A204.1 (cell line): ENCODE data around the gene ZMYND15.

Source experiments
- FAIRE-seq: peaks from 2 replicates; lab custom pipeline; 2012; peaks lifted over from hg19 to GRCh38; lab: Jason Lieb, UNC

The ZMYND15 gene

DNA sequence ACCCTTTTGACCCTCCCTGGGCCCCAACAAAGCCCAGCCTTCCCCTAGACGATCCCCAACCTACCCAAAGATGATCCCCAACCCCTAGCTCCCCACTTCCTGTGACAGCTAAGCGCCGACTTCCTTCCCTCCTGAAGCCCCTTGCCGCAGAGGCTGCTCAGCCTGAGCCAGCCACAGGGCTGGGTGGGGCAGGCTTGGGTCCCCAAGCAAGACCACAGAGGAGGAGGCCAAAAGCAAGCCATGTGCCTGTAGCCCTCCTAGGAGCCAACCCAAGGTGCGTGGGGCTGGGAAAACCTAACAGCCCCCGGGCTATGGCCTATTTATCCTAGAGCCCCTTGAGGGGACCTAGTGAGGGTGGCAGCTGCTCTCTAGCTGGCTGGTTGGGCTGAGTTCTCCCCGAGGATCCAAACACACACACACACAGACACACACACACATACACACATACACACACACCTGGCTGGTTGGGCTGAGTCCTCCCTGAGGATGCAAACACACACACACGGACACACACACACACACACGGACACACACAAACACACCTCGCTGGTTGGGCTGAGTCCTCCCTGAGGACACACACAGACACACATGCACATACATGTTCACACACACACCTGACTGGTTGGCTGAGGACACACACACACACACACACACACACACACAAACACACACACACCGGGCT lies 24.4 kb upstream of the ZMYND15 start:
- no peak for FAIRE-seq

DNA sequence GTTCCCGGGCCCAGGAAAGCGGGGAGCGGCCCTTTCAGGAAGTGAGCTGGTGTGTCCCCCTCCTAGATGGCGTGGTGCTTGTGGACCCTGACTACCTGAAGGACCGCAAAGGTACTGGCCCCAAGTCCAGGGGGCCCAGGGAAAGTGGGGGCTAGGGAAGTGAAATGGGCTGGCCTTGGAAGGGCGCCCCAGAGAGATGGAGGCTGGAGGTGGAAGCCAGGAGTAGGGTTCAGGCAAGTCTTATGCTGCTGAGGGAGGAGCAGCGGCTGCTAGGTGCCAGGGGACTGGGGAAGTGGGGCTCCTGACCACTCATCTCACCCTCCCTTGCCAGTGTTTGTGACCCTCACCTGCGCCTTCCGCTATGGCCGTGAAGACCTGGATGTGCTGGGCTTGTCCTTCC lies 23.6 kb upstream of the ZMYND15 start:
- FAIRE-seq, result no peak

DNA sequence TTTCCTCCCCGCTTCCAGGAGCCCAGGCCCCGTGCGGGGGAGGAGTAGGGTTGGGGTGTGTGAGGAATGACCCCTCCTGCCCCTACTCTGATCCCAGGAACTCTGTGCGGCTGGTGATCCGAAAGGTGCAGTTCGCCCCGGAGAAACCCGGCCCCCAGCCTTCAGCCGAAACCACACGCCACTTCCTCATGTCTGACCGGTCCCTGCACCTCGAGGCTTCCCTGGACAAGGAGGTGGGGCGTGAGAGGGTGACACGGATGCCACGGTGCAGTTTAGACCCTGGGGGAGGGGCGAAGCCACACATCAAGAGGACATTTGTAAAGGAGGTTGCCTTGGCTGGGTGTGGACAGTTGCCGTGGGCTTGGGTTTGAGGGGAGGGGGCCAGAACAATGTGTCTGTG lies 21.8 kb upstream of the ZMYND15 start:
- FAIRE-seq, result no peak

DNA sequence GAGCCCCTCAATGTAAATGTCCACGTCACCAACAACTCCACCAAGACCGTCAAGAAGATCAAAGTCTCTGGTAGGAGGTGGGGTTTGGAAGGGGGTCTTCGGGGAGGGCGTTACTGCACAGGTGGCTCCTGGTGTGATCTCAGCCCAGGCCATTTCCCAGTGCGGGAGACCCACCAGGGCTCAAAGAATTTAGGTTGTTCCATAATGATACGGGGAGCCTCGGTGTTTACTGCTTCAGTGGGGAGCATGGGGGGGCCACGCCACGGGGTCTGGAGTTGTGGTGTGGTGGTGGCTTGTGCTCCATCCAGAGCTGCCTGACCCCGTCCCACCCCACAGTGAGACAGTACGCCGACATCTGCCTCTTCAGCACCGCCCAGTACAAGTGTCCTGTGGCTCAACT lies 21.4 kb upstream of the ZMYND15 start:
- no peak for FAIRE-seq

DNA sequence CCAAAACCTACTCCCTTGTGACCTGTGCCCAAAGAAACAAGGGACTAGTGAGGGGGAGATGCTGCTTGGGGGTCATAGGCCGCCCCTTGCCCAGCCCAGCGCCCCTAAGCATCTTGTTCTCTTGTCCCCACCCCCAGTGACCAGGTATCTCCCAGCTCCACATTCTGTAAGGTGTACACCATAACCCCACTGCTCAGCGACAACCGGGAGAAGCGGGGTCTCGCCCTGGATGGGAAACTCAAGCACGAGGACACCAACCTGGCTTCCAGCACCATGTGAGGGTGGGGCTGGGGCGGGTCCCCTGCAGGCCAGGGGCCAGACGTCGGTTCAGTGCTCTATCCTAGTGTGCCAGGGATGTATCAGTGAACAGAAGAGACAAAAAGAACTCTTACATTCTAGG lies 20.5 kb upstream of the ZMYND15 start:
- no peak for FAIRE-seq

DNA sequence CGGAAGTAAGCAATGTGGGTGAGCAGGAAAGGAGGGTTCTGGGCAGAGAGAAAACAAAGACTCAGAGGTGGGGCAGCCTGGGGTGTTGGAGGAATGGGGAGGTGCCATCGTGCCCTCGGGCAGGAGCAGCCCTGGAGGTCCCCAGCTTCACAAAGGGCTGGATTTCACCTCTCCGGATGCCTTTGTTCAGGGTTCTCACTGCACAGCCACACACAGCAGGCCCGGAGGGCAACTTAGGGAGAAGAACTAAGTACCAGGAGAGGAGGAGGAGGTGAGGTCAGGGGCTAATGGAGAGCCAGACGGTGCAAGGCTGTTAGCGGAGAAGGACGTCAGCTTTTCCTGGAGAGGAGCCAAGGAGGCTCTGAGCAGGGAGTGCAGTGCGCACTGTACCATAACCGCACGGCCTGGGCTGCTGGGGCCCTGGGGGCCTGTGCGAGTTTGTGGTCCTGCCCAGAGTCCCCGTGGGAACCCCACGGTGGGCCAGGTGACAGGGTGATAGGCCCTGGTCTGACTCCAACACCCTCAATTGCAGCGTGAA lies 19.9 kb upstream of the ZMYND15 start:
- no peak for FAIRE-seq

DNA sequence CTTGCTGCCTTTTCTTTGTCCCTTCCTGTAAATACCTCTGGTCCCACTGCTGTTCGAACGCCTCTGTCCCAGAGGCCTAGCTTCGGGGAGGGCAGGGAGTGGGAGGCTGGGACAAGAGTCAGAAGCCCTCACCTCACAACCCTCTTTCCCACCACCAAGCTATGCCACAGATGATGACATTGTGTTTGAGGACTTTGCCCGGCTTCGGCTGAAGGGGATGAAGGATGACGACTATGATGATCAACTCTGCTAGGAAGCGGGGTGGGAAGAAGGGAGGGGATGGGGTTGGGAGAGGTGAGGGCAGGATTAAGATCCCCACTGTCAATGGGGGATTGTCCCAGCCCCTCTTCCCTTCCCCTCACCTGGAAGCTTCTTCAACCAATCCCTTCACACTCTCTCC lies 18.8 kb upstream of the ZMYND15 start:
- FAIRE-seq, result no peak

DNA sequence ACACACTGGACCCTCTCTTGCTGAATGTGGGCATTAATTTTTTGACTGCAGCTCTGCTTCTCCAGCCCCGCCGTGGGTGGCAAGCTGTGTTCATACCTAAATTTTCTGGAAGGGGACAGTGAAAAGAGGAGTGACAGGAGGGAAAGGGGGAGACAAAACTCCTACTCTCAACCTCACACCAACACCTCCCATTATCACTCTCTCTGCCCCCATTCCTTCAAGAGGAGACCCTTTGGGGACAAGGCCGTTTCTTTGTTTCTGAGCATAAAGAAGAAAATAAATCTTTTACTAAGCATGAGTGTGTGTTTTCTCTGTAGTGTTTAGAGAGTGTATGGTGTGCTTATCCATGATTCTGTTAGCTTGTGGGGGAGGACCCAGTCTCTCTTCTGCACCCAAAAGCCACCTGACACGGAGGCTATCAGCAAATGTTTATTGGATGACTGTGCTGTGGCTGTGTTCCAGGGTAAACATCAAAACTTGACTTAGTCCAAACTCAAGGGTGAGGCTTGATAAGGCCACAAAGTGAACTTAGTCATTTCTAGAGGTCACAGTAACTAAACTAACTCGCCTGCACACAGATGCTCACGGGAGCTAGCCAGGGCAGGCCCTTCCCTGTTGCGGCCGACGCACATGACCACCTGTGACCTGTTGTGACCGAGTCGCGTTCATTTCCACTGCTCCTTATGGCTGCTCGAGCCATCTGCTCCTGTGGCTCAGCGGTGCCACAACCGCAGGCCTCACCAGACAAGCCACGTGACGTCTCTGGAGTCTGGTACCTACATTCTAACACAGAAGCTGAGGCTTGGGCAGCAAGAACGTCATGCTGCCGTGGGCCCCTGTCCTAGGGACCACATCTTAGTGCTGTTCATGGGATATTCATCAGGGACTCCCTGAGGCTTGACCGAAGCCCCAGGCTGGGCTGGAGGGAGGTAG lies 18.2 kb upstream of the ZMYND15 start:
- no peak for FAIRE-seq

DNA sequence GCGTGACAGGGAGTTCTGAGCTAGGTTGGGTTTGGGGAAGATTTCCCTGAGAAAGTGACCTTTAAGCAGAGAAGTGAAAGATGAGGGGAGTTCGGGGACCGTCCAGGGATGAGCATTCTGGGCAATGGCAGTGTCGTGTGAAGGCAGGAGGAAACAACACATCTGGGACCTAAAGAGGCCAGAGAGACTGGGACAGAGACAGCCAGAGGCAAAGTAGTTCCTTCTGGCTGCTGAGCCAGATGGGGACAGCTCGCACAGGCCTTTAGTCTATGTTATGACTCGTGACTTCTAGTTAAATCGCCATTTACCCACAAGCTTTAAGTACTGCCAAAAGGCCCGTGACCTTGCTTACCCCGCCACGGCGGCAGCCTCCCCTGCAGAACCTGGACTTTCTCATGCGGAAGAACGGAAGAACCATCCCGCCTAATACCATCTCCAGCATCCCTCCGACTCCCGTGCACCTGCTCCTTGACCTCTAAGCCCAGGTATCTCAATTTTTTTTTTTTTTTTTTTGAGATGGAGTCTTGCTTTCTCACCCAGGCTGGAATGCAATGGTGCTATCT lies 16.9 kb upstream of the ZMYND15 start:
- FAIRE-seq, result no peak

DNA sequence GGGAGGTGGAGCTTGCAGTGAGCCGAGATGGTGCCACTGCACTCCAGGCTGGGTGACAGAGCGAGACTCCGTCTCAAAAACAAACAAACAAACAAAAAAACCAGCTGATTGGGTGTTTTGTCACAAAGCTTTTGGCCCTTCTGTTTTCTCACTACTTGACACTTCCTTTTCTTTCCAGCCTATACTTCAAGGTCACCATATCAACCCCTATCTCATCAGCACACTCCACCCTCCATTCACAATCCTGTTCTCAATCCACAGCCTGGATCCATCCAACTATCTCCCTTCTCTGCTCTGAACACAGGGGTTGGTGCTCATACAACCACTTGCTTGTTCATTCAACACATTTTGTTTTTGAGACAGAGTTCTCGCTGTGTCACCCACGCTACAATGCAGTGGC lies 15.0 kb upstream of the ZMYND15 start:
- no peak for FAIRE-seq

DNA sequence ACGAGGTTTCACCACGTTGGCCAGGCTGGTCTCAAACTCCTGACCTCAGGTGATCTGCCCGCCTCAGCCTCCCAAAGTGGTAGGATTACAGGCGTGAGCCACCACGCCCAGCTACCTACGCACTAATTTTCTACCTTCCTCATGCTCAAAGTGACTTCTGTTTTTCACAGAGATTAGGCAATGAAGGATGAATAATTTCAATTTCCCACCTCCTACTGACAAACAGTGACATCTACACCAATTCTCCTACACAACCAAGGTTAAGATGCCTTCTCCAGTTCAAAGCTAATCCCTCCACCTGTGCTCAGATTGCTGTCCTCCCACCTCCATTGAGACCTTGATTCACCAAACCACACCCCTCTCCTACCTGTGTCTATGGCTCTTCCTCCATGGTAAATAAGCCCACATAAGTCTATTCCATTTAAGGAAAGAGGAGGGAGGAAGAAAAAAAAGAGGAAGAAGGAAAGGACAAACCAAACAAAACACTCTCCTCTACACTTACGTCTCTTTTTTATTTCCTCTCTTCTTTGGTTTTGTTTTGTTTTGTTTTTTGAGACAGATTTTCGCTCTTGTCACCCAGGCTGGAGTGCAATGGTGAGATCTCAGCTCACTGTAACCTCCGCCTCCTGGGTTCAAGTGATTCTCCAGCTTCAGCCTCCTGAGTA lies 13.9 kb upstream of the ZMYND15 start:
- no peak for FAIRE-seq

DNA sequence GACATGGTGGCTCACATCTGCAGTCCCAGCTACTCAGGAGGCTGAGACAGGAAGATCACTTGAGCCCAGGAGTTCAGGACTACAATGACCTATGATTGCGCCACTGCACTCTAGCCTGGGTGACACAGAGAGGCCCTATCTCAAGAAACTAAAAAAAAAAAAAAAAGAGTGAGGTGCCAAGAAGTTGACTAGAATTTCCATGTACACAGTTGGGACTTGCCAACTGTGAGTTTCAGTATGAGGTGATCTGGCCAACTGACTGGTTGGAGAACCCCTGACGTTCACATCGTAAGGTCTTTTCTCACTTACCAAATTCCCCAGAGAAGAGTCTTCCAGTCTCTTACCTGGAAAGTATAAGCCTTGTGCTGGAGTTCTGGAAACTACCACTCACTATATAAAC lies 11.5 kb upstream of the ZMYND15 start:
- no peak for FAIRE-seq

DNA sequence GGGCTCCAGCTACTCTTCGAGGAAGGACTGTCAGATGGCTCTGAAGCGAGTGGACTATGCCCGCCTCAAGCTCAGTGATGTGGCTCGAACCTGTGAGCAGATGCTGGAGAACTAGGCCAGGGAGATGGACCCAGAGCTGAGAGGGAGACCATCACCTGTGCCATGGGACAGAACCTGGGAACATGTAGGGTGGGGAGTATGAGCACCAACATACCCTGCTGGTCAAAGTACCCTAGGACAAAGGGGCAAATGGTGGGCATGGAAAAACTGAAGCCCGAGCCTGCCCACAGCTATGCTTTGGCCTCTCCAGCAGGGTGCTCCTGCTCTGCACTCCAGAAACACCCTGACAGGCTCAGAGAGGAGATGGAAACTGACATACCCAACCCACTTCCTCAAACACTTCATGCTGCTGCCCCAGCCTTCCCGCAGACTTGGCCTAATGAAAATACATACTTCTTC lies 6.5 kb upstream of the ZMYND15 start:
- no peak for FAIRE-seq

DNA sequence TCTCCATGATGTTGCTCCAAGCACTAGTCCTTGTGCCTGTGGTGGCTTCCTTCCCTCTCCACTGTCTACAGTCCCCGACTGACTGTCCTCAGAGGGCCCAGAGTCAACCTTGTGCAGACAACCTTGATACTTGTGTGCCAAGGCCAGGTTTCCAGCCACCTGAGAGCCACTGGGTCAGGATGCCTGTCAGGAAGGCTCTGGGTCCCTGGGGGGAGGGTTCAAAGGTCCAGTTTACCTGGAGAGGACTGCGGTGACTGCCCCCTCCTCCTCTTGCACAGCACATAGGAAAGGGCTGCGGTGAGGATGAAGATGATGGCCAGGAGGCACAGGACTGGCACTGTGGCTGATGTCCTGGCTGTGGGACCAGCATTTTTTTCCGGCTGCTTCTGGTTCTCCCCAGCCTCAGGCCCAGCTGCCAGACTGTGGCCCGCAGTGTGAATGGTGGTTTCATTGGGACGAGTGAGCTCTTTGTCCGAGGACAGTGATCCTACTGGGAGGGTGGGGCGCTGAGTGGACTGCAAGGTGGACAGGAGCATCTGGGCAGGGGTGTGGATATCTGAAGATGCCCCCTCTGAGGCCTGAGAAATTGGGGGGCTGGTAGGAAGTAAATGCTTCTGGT lies 4.7 kb upstream of the ZMYND15 start:
- FAIRE-seq, result no peak

DNA sequence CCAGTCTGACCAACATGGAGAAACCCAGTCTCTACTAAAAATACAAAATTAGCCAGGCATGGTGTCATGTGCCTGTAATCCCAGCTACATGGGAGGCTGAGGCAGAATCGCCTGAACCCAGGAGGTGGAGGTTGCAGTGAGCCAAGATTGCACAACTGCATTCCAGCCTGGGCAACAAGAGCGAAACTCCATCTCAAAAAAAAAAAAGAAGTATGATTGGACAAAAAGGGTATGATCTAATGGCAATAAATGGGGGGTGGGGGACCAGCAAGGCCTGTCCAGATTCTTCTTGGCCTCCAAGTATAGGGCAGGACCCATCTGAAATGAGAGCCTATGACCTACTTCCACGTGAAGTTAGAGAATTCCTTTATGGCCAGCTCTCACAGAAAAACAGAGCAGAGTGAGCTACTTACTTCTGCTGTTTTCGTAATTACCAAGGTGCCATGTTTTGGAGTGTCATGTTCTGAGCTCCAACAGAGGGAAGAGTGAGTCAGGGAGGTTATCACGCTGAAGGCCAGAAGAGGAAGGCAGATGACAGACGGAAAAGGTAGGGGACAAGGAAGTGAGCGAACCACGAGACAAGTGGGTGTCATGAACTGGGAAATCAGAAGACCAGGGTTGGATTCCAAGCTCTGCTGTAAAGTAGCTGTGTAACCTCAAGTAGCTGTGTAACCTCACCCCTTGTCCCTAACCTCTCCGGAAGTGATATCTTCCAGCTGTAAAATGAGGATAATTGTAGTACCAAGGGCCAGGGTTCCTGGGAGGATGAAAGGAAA lies 3.6 kb upstream of the ZMYND15 start:
- FAIRE-seq, result no peak

DNA sequence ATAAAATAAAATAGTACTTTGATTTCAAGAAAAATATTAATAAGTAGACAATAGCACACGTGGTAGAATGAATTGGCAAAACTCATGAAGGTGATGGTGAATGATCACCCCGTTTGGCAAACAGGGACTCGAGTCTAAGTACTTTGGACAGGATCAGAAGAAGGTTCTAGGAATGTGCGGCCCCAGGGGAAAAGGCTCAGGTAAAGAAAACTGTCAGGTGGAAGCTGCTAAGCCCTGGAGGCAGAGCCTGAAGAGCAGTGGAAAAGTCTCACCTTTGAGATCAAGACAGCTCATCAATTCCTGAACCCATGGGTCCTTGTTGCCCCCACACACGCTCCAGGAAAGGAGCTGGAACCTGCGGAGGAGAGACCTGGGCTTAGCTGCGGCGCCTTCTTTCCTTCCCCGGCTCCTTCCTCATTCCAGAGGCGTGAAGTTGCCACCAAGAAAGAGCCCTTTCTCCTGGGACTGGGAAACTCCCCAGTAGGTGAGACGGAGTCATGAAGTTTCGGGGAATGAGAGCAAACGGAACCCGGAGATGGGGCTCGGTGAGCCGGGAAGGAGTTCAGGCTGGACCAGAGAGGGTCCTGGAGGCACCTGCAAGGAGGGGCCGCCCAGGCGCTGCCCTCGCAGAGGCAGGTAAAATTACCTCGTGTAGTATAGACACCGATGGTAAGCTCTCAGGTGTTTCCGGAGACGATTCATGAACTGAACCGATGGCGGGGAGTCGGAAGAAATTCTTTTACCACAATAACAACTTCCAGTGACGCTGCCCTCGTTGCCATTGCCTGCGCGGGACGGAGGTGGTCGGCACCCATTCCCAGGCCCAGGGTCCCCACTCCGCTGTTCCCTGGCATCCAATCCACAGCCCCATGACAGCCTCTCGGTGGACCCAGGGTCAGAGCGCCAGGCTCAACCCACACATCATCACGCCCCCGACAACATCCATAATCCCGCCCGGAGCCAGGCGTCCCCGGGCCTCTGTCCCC lies 1.2 kb upstream of the ZMYND15 start:
- no peak for FAIRE-seq

DNA sequence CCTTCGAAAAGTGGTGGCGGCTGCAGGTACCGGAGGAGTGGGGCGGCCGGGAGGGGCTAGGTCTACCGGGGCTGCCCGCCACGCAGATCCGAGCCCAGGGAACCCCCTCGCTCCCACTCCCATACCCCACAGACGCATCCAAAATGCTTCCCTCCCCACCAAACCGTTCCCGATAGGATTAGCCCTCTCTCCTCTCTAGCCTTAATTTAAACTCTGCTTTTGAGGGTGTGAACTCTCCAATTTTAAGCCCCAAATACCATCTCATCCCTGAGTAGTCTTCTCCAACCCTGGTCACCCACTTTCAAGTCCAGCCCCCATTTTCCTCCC lies 355 bp downstream of the ZMYND15 start:
- FAIRE-seq, result no peak

DNA sequence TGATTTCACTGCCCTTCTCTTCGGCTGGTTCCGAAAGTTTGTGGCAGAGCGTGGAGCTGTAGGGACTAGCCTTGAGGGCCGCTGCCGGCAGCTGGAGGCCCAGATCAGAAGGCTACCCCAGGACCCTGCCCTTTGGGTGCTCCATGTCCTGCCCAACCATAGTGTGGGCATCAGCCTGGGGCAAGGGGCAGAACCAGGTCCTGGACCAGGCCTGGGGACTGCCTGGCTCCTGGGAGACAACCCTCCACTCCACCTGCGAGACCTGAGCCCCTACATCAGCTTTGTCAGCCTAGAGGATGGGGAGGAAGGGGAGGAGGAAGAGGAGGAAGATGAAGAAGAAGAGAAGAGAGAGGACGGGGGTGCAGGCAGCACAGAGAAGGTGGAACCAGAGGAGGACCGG lies 951 bp downstream of the ZMYND15 start:
- FAIRE-seq, result no peak

DNA sequence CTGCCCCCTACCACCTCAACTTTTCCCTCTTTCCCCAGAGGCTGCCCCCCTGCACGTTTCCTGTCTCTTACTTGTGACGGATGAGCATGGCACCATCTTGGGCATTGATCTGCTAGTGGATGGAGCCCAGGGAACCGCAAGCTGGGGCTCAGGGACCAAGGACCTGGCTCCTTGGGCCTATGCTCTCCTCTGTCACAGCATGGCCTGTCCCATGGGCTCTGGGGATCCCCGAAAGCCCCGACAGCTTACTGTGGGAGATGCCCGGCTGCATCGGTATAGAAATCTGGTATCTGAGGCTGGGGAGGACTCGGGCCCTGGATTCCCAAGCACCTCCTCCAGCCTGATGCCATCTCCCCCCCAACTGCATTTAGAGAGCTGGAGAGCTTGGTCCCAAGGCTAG lies 1.9 kb downstream of the ZMYND15 start:
- FAIRE-seq, result no peak

DNA sequence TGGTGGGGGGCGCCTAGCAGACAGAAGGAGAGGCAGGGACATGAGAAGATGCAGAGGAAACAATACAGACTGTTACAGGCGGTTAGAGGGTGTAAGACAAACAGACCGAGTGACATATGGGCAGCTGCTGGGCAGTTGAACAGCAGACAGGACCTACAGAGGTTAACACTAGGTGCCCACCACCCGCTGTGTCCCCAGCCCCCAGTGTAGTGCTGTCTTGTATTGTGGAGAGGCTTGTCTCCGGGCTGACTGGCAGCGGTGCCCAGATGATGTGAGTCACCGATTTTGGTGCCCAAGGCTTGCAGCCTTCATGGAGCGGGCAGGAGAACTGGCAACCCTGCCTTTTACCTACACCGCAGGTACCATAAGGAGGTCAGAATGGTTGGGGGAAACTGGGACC lies 2.5 kb downstream of the ZMYND15 start:
- no peak for FAIRE-seq
